PC-9 (cell line): Measurements from ENCODE around the gene AAK1.

Experiments used
- CTCF ChIP-seq: fragments of 200-600 bp; sonication (generic); conservative IDR thresholded peaks from 2 replicates; pipeline ENCODE4 v1.6.1; 2017; ENCODE audit warnings: mixed run types, antibody characterized with exemption, mild to moderate bottlenecking, moderate library complexity
- EZH2 ChIP-seq: fragments of 200-600 bp; sonication (generic); IDR thresholded peaks from 2 replicates; pipeline ENCODE4 v1.8.0; 2017; ENCODE audit warnings: antibody characterized with exemption, low read depth

DNA sequence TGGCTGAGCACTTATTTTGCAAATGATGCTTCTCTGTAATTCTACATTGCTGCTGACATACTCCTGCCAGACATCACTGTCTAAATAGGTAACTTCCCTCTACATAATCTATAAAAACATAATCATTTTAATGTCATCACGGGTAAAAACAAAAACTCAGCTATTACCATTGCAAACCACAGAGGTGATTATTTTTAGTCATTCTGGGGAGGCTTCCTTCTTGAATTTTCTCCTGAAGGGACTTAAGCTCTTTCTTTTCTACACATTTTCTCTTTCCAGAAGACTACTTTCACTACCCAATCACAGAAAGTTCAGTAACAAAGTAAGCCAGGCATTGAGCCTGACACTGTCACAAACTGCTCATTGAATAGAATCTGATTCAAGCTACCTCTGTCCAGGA lies 165.9 kb downstream of the AAK1 start:
- no peak for TF ChIP-seq CTCF
- no peak for TF ChIP-seq EZH2
